HEK293T (cell line): Measurements from ENCODE around the gene EXOC3L4.

Experiments
- CTCF ChIA-PET: fragments of 350-600 bp; formaldehyde crosslinking; extraction: SDS; loops from one replicate; lab custom pipeline; 2021; ENCODE audit warnings: antibody characterized with exemption, inconsistent platforms; lab: Yijun Ruan, JAX
- POLR2A ChIA-PET: fragments of 350-600 bp; formaldehyde crosslinking; extraction: SDS; loops from one replicate; lab custom pipeline; 2020; ENCODE audit warnings: antibody characterized with exemption, inconsistent platforms; lab: Yijun Ruan, JAX
- DNase-seq: peaks from one replicate; pipeline ENCODE4 v3.0.0; 2012; ENCODE audit warnings: mixed read lengths; ENCODE audit errors: extremely low spot score
- ARNT ChIP-seq: fragments of 450-650 bp; IDR thresholded peaks from 2 replicates; pipeline ENCODE4 v1.6.1; 2017; ENCODE audit warnings: mild to moderate bottlenecking
- BHLHE40 ChIP-seq: fragments of 450-650 bp; IDR thresholded peaks from 2 replicates; pipeline ENCODE4 v1.6.1; 2016; ENCODE audit warnings: mild to moderate bottlenecking, moderate library complexity, borderline replicate concordance
- CTBP1 ChIP-seq: fragments of 450-650 bp; IDR thresholded peaks from 2 replicates; pipeline ENCODE4 v1.6.1; 2016; ENCODE audit warnings: borderline replicate concordance
- ELF4 ChIP-seq: fragments of 450-650 bp; IDR thresholded peaks from 2 replicates; pipeline ENCODE4 v1.6.1; 2017; ENCODE audit warnings: antibody characterized with exemption
- FOXA1 ChIP-seq: fragments of 450-650 bp; IDR thresholded peaks from 2 replicates; pipeline ENCODE4 v1.6.1; 2016; ENCODE audit warnings: mild to moderate bottlenecking
- FOXK2 ChIP-seq: fragments of 450-650 bp; IDR thresholded peaks from 2 replicates; pipeline ENCODE4 v1.6.1; 2016; ENCODE audit warnings: mild to moderate bottlenecking
- FOXM1 ChIP-seq: fragments of 450-650 bp; IDR thresholded peaks from 2 replicates; pipeline ENCODE4 v1.6.1; 2017; ENCODE audit warnings: mild to moderate bottlenecking, borderline replicate concordance
- HDGF ChIP-seq: fragments of 450-650 bp; IDR thresholded peaks from 2 replicates; pipeline ENCODE4 v1.6.1; 2017; ENCODE audit warnings: antibody characterized with exemption, borderline replicate concordance
- L3MBTL2 ChIP-seq: fragments of 450-650 bp; conservative IDR thresholded peaks from 2 replicates; pipeline ENCODE4 v1.6.1; 2016; ENCODE audit warnings: mild to moderate bottlenecking
- LEF1 ChIP-seq: fragments of 450-650 bp; IDR thresholded peaks from 2 replicates; pipeline ENCODE4 v1.6.1; 2017; ENCODE audit warnings: mild to moderate bottlenecking, borderline replicate concordance
- NFRKB ChIP-seq: fragments of 450-650 bp; IDR thresholded peaks from 2 replicates; pipeline ENCODE4 v1.6.1; 2016; ENCODE audit warnings: mild to moderate bottlenecking, moderate library complexity
- SP1 ChIP-seq: fragments of 450-650 bp; IDR thresholded peaks from 2 replicates; pipeline ENCODE4 v1.6.1; 2017
- SUZ12 ChIP-seq: fragments of 450-650 bp; IDR thresholded peaks from 2 replicates; pipeline ENCODE4 v1.6.1; 2016; ENCODE audit warnings: mild to moderate bottlenecking
- TARDBP ChIP-seq: fragments of 450-650 bp; IDR thresholded peaks from 2 replicates; pipeline ENCODE4 v1.6.1; 2016
- ZNF384 ChIP-seq: fragments of 450-650 bp; IDR thresholded peaks from 2 replicates; pipeline ENCODE4 v1.6.1; 2016
- TF ChIP-seq, protein P1 (sequence below): fragments of 450-650 bp; IDR thresholded peaks from 2 replicates; pipeline ENCODE4 v1.6.1; 2016

EXOC3L4 gene

GRCh38 chr14:103122947-103123633 is 28.6 kb downstream of the EXOC3L4 start, which contains the start of gene TNFAIP2:
TNFAIP2 (plus strand) TSS chr14:103123461; CDS start chr14:103126458, 2,997 bp downstream.
- ChIA-PET POLR2A (no interaction called here), CTCF (interaction anchor here (0.6 kb wide), 1 partner anchor 141 kb away, joined by 5 read pairs; no protein-coding TSS in a partner anchor)
- no peak for DNase-seq
- TF ChIP-seq ARNT (no peak), HDGF (no peak), SP1 (no peak), NFRKB (no peak), LEF1 (no peak), L3MBTL2 (no peak), BHLHE40 (no peak), ZNF384 (no peak), SUZ12 (no peak), CTBP1 (no peak), TARDBP (no peak), FOXM1 (no peak), FOXK2 (no peak), FOXA1 (no peak), ELF4 (no peak)
- TF ChIP-seq, protein P1, sequence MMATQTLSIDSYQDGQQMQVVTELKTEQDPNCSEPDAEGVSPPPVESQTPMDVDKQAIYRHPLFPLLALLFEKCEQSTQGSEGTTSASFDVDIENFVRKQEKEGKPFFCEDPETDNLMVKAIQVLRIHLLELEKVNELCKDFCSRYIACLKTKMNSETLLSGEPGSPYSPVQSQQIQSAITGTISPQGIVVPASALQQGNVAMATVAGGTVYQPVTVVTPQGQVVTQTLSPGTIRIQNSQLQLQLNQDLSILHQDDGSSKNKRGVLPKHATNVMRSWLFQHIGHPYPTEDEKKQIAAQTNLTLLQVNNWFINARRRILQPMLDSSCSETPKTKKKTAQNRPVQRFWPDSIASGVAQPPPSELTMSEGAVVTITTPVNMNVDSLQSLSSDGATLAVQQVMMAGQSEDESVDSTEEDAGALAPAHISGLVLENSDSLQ, result no peak

GRCh38 chr14:103123634-103124500 is 29.3 kb downstream of the EXOC3L4 start:
- TF ChIP-seq ARNT (no peak), NFRKB (no peak), FOXK2 (no peak), L3MBTL2 (no peak), ELF4 (no peak), TARDBP (no peak), CTBP1 (no peak), HDGF (no peak), SUZ12 (no peak)
- TF ChIP-seq, protein P1, result no peak

GRCh38 chr14:103124501-103125001 is 30.0 kb downstream of the EXOC3L4 start:
- CTCF ChIA-PET, result no interaction called here

More at GRCh38 chr14:103123634-103124500, 29.3 kb downstream of the EXOC3L4 start:
- POLR2A ChIA-PET, result no interaction called here
- CTCF ChIA-PET, result interaction anchor here (0.6 kb wide), 1 partner anchor 140 kb away, joined by 5 read pairs; no protein-coding TSS in a partner anchor
- no peak for DNase-seq

DNA sequence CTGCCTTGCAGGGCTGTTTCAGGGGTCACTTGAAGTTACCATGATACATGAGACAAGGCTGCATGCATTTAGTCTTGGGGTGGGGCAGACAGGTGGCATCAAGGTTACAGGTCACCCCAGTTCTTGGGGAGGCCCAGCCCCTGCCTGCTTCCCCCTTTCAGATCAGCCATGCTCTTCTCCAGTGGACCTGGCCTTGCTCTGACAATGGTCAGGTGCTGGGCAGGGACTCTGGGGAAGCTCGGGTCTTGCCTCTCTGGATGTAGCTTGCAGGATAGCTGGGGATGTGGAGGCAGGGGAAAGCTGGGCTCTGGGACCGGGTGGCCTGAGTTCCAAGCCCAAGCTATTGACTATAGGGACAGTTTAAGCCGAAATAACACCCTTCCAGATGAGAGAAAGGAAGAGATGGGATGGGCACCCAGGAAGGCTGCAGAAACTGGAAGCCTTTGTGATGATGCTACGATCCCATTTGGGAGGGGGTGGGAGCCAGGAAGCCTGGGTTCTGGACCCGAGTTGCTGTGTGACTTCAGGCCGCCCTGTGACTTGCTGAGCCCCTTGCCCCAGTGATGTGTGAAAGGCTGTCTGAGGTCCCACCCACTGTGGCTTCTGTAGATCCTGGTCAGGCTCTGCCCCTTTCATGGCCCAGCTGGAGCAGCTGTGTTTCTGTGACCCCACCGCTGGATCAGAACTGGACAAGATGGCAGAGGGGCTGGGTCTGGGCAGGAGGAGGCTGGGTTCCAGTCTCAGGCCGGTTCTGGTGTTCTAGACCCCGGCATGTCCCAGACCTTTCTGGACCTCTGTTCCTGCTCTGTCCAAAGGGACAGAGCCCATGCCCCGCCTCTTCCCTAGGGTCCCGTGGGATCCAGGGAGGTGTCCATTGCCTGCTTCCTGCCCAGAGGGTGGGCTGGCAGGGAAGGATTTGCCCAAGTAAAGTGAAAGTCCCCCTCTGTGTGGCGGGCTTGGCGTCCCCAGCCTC is 30.9 kb downstream of the EXOC3L4 start:
- TF ChIP-seq ZNF384 (no peak), FOXA1 (no peak), ARNT (no peak), NFRKB (no peak), BHLHE40 (no peak), CTBP1 (no peak), SUZ12 (no peak), HDGF (no peak), FOXM1 (no peak), FOXK2 (no peak), LEF1 (no peak), L3MBTL2 (no peak), SP1 (no peak)
- TF ChIP-seq, protein P1, result no peak
- DNase-seq, result no peak
- ChIA-PET POLR2A (no interaction called here), CTCF (no interaction called here)

More at GRCh38 chr14:103124501-103125001, 30.0 kb downstream of the EXOC3L4 start:
- DNase-seq, result no peak
- TF ChIP-seq SUZ12 (no peak), HDGF (no peak)
- POLR2A ChIA-PET, result no interaction called here
